Chondrocyte (in vitro differentiated cells): ENCODE data around the gene HSD3B7. TPM values are rescaled to one million over a fixed set of nuclear protein-coding genes. Genes with fewer than 3 reads are reported as not detected.
A peak's percentile ranks its signal among the peaks of the same experiment; 100 is the strongest.

Experiments
- DNase-seq: peaks from one replicate; pipeline ENCODE4 v3.0.0; 2021; ENCODE audit warnings: mixed read lengths, low spot score
- H3K27ac Mint-ChIP-seq: one replicate; pipeline ENCODE4 v1.8.0; 2021; ENCODE audit warnings: mild to moderate bottlenecking, moderate library complexity, mixed read lengths; ENCODE audit not compliant: unreplicated experiment
- H3K27me3 Mint-ChIP-seq: 2 replicates; pipeline ENCODE4 v1.8.0; 2021; ENCODE audit warnings: low read depth, mixed read lengths
- H3K36me3 Mint-ChIP-seq: 2 replicates; pipeline ENCODE4 v1.8.0; 2021; ENCODE audit warnings: low read depth, mixed read lengths
- H3K4me1 Mint-ChIP-seq: 2 replicates; pipeline ENCODE4 v1.8.0; 2021; ENCODE audit warnings: low read depth, mild to moderate bottlenecking, mixed read lengths
- H3K4me3 Mint-ChIP-seq: one replicate; pipeline ENCODE4 v1.8.0; 2021; ENCODE audit warnings: mild to moderate bottlenecking, moderate library complexity, mixed read lengths; ENCODE audit not compliant: unreplicated experiment
- H3K9me3 Mint-ChIP-seq: 2 replicates; pipeline ENCODE4 v1.8.0; 2021; ENCODE audit warnings: low read depth, mixed read lengths
- CTCF ChIP-seq: fragments of 200-600 bp; sonication (generic); IDR thresholded peaks from 2 replicates; pipeline ENCODE4 v1.5.0; 2021; ENCODE audit warnings: antibody characterized with exemption, mild to moderate bottlenecking, moderate library complexity
- total RNA-seq: library from RNA; stranded (reverse); gene quantifications from 3 replicates; pipeline ENCODE4 v1.2.1, GENCODE V29; 2021

HSD3B7 gene
- total RNA-seq, 1 donor from 2014 or later, result 12.3 TPM

- peaks cover 16% of the 10 kb centered on the region for H3K4me1 Mint-ChIP-seq
- no peak overlapping the region for H3K27ac Mint-ChIP-seq
These were observed 8.2 kb downstream of the HSD3B7 start for GRCh38 chr16:30992931-30993816.

DNA sequence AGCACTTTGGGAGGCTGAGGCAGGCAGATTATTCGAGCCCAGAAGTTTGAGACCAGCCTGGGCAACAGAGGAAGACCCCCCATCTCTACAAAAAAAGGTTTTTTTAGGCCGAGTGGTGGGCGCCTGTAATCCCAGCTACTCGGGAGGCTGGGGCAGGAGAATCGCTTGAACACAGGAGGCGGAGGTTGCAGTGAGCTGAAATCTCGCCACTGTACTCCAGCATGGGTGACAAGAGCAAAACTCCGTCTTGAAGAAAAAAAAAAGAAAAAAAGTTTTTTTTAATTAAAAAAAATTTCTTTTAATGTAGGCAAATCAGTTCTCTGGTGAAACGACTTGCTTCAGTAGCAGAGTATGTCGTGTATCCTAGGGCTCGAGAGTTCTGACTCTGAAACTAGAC is 10.9 kb downstream of the HSD3B7 start:
- DNase-seq, result no peak
- H3K27me3 Mint-ChIP-seq, result no peaks in the 10 kb centered on the region
- no peaks in the 10 kb centered on the region for H3K9me3 Mint-ChIP-seq
- TF ChIP-seq CTCF, result no peak
- H3K27ac Mint-ChIP-seq, result peak overlapping the region; percentile 58
- H3K4me1 Mint-ChIP-seq, result peaks cover 31% of the 10 kb centered on the region
- no peaks in the 10 kb centered on the region for H3K36me3 Mint-ChIP-seq
- H3K4me3 Mint-ChIP-seq, result peak overlapping the region; percentile 75

More at GRCh38 chr16:30992931-30993816, 8.2 kb downstream of the HSD3B7 start:
- no peak for DNase-seq
- Mint-ChIP-seq H3K4me3 (no peak overlapping the region), H3K9me3 (no peaks in the 10 kb centered on the region), H3K36me3 (no peaks in the 10 kb centered on the region), H3K27me3 (no peaks in the 10 kb centered on the region)
- no peak for TF ChIP-seq CTCF

- Mint-ChIP-seq H3K4me1 (peaks cover 31% of the 10 kb centered on the region), H3K36me3 (no peaks in the 10 kb centered on the region), H3K4me3 (peak overlapping the region; percentile 75), H3K27ac (peak overlapping the region; percentile 58), H3K27me3 (no peaks in the 10 kb centered on the region), H3K9me3 (no peaks in the 10 kb centered on the region)
- TF ChIP-seq CTCF, result no peak
- DNase-seq, result no peak
These were observed 11.4 kb downstream of the HSD3B7 start for GRCh38 chr16:30996324-30996984.

DNA sequence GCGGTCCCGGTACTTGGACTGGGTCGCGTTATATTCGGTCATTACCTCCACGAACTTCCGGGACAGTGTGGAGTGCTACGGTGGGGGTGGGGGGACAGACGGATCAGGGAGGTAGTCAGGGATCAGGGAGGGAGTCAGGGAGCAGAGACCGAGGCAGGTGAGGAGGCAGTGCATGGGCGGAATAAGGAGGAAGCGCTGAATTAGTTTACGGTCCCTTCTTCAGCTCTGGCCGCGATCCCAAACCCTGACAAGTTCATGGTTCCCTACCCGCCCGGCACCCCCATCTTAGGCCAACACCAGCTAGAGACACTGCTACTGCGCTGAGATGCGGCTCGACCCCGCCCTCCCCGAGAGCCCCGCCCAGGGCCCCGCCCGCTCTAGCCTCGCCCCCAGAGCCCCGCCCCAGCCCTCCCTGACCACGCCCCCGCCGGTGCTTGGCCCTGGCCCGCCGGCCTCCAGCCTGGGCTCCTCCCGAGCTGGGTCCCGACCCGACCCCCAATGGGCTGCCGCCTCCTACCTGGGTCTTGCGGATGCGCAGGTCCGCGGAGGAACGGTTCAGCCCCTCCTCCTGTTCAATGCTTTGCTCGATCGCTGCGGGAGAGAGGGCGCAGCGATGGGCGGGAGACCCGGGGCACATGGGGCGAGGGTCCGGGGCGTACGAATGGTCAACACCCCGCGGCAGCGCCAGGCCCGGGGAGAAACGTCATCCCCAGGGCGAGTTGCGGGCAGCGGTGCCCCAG is 12.1 kb downstream of the HSD3B7 start:
- peak overlapping the region; percentile 90 for H3K27ac Mint-ChIP-seq

More for the DNA sequence above, 12.1 kb downstream of the HSD3B7 start:
- peak overlapping the region; percentile 75 for H3K4me3 Mint-ChIP-seq
- H3K36me3 Mint-ChIP-seq, result no peaks in the 10 kb centered on the region
- no peak for DNase-seq
- no peaks in the 10 kb centered on the region for H3K9me3 Mint-ChIP-seq
- H3K27me3 Mint-ChIP-seq, result no peaks in the 10 kb centered on the region
- H3K4me1 Mint-ChIP-seq, result peaks cover 31% of the 10 kb centered on the region
- no peak for TF ChIP-seq CTCF
